ENCODE measurements around the gene ZFHX3.

The ZFHX3 gene

GRCh38 chr16:72836181-72836580 is 211.7 kb downstream of the ZFHX3 start:
- H3K36me3 ChIP-seq (ENCODE audit: insufficient read depth): no peaks in the 10 kb centered on the region
- H3K27ac ChIP-seq: no peak overlapping the region
- H3K4me2 ChIP-seq: no peak overlapping the region
- H3K4me3 ChIP-seq (IDR thresholded peaks at IDR 0.05; ENCODE audit: insufficient read depth, low read depth, low read length): no peak overlapping the region
- no peaks in the 10 kb centered on the region for H3K79me2 ChIP-seq (ENCODE audit: insufficient read depth, low read depth)
- no peak for TF ChIP-seq CTCF (conservative IDR thresholded peaks at IDR 0.05; ENCODE audit: low read depth, low read length)
- H4K20me1 ChIP-seq (ENCODE audit: insufficient read depth): no peaks in the 10 kb centered on the region
- H3K4me1 ChIP-seq (ENCODE audit: low read depth, poor library complexity, severe bottlenecking): peaks cover 11% of the 10 kb centered on the region
- no peak overlapping the region for H2AFZ ChIP-seq (ENCODE audit: low read depth)
- H3K9ac ChIP-seq: no peak overlapping the region
- no peaks in the 10 kb centered on the region for H3K27me3 ChIP-seq (ENCODE audit: insufficient read depth, low read depth)

- Histone ChIP-seq H3K4me2 (no peak overlapping the region), H3K79me2 (ENCODE audit: insufficient read depth, low read depth) (no peaks in the 10 kb centered on the region), H3K27ac (no peak overlapping the region), H3K4me3 (IDR thresholded peaks at IDR 0.05; ENCODE audit: insufficient read depth, low read depth, low read length) (no peak overlapping the region), H3K27me3 (ENCODE audit: insufficient read depth, low read depth) (no peaks in the 10 kb centered on the region), H4K20me1 (ENCODE audit: insufficient read depth) (no peaks in the 10 kb centered on the region), H2AFZ (ENCODE audit: low read depth) (no peak overlapping the region), H3K9ac (no peak overlapping the region), H3K4me1 (ENCODE audit: low read depth, poor library complexity, severe bottlenecking) (peaks cover 15% of the 10 kb centered on the region), H3K36me3 (ENCODE audit: insufficient read depth) (no peaks in the 10 kb centered on the region)
- TF ChIP-seq CTCF (conservative IDR thresholded peaks at IDR 0.05; ENCODE audit: low read depth, low read length): no peak
Measured at GRCh38 chr16:72835086-72835485, 212.8 kb downstream of the ZFHX3 start.

GRCh38 chr16:72834499-72834898 is 213.4 kb downstream of the ZFHX3 start:
- H3K36me3 ChIP-seq (ENCODE audit: insufficient read depth): no peaks in the 10 kb centered on the region
- H3K4me2 ChIP-seq: no peak overlapping the region
- H3K4me3 ChIP-seq (IDR thresholded peaks at IDR 0.05; ENCODE audit: insufficient read depth, low read depth, low read length): no peak overlapping the region
- H3K9ac ChIP-seq: no peak overlapping the region
- H3K79me2 ChIP-seq (ENCODE audit: insufficient read depth, low read depth): no peaks in the 10 kb centered on the region
- no peak overlapping the region for H3K27ac ChIP-seq
- peaks cover 20% of the 10 kb centered on the region for H3K4me1 ChIP-seq (ENCODE audit: low read depth, poor library complexity, severe bottlenecking)
- no peak for TF ChIP-seq CTCF (conservative IDR thresholded peaks at IDR 0.05; ENCODE audit: low read depth, low read length)
- no peaks in the 10 kb centered on the region for H4K20me1 ChIP-seq (ENCODE audit: insufficient read depth)
- H2AFZ ChIP-seq (ENCODE audit: low read depth): no peak overlapping the region
- H3K27me3 ChIP-seq (ENCODE audit: insufficient read depth, low read depth): no peaks in the 10 kb centered on the region

- no peaks in the 10 kb centered on the region for H4K20me1 ChIP-seq (ENCODE audit: insufficient read depth)
- no peak overlapping the region for H3K4me2 ChIP-seq
- no peaks in the 10 kb centered on the region for H3K79me2 ChIP-seq (ENCODE audit: insufficient read depth, low read depth)
- H2AFZ ChIP-seq (ENCODE audit: low read depth): no peak overlapping the region
- H3K27ac ChIP-seq: no peak overlapping the region
- H3K4me3 ChIP-seq (IDR thresholded peaks at IDR 0.05; ENCODE audit: insufficient read depth, low read depth, low read length): no peak overlapping the region
- no peak overlapping the region for H3K9ac ChIP-seq
- H3K27me3 ChIP-seq (ENCODE audit: insufficient read depth, low read depth): no peaks in the 10 kb centered on the region
- no peak for TF ChIP-seq CTCF (conservative IDR thresholded peaks at IDR 0.05; ENCODE audit: low read depth, low read length)
- H3K36me3 ChIP-seq (ENCODE audit: insufficient read depth): no peaks in the 10 kb centered on the region
- peaks cover 24% of the 10 kb centered on the region for H3K4me1 ChIP-seq (ENCODE audit: low read depth, poor library complexity, severe bottlenecking)
Measured at GRCh38 chr16:72833969-72834368, 214.0 kb downstream of the ZFHX3 start.
